Stimulated activated naive CD8-positive, alpha-beta T cell treated with anti-CD3 and anti-CD28 coated beads, Interleukin-15, amount 100 ng/mL, for 72 hours (primary cell): ENCODE data around the gene PARD6B.
"Not testable (repeated sequence)": the region's sequence is repeated elsewhere in the genome, so short reads cannot be mapped to it uniquely, and the experiment has no call there.

ENCODE experiments used
- ATAC-seq: fragments of 150-1000 bp; cut with Tn5 transposase; 2 replicates; pipeline ENCODE4 v1.10.0; 2021; ENCODE audit warnings: mild to moderate bottlenecking, moderate library complexity
- DNase-seq, 2 donors: peaks; one replicate each; pipeline ENCODE4 v3.0.0; 2021 to 2022
- H3K27ac Mint-ChIP-seq, 2 donors: one replicate each; pipeline ENCODE4 v1.8.0; 2022; ENCODE audit warnings: mild to moderate bottlenecking in 2 of 2, mixed read lengths in 2 of 2, moderate library complexity in 2 of 2
- H3K27me3 Mint-ChIP-seq: one replicate; pipeline ENCODE4 v1.8.0; 2022; ENCODE audit warnings: mixed read lengths
- H3K4me1 Mint-ChIP-seq: one replicate; pipeline ENCODE4 v1.8.0; 2022; ENCODE audit warnings: mild to moderate bottlenecking, mixed read lengths
- H3K4me3 Mint-ChIP-seq, 2 donors: one replicate each; pipeline ENCODE4 v1.8.0; 2022; ENCODE audit warnings: mild to moderate bottlenecking in 2 of 2, mixed read lengths in 2 of 2, moderate library complexity in 1 of 2
- H3K9me3 Mint-ChIP-seq, 2 donors: one replicate each; pipeline ENCODE4 v1.8.0; 2022; ENCODE audit warnings: mixed read lengths in 2 of 2

PARD6B gene

GRCh38 chr20:50714426-50714825 lies 17.0 kb upstream of the PARD6B start:
- not testable (repeated sequence) for H3K4me3 Mint-ChIP-seq, DNase-seq, H3K4me1 Mint-ChIP-seq, ATAC-seq, H3K9me3 Mint-ChIP-seq
- Mint-ChIP-seq H3K27me3 (peaks cover 22% of the 10 kb centered on the region), H3K27ac (peak overlapping the region in 1 of 2 donors; percentile 9)

GRCh38 chr20:50715694-50716093 lies 15.7 kb upstream of the PARD6B start:
- Mint-ChIP-seq H3K4me3 (no peak overlapping the region), H3K9me3 (no peaks in the 10 kb centered on the region), H3K4me1 (no peaks in the 10 kb centered on the region), H3K27me3 (peaks cover 21% of the 10 kb centered on the region), H3K27ac (no peak overlapping the region)
- ATAC-seq (no peak), DNase-seq (no peak)

GRCh38 chr20:50716518-50716917 lies 14.9 kb upstream of the PARD6B start:
- no peaks in the 10 kb centered on the region for H3K4me1 Mint-ChIP-seq
- peaks cover 14% of the 10 kb centered on the region for H3K27me3 Mint-ChIP-seq
- H3K9me3 Mint-ChIP-seq, result no peaks in the 10 kb centered on the region
- ATAC-seq (no peak), DNase-seq (no peak)
- H3K27ac Mint-ChIP-seq, result no peak overlapping the region
- no peak overlapping the region for H3K4me3 Mint-ChIP-seq

- ATAC-seq, result no peak
- DNase-seq, result no peak
- Mint-ChIP-seq H3K9me3 (no peaks in the 10 kb centered on the region), H3K27ac (no peak overlapping the region), H3K4me1 (no peaks in the 10 kb centered on the region), H3K27me3 (peaks cover 9% of the 10 kb centered on the region), H3K4me3 (no peak overlapping the region)
Measured at GRCh38 chr20:50717312-50717711, 14.1 kb upstream of the PARD6B start.

- Mint-ChIP-seq H3K27ac (no peak overlapping the region), H3K4me1 (no peaks in the 10 kb centered on the region), H3K4me3 (no peak overlapping the region), H3K9me3 (no peaks in the 10 kb centered on the region), H3K27me3 (peaks cover under 1% of the 10 kb centered on the region)
- DNase-seq (no peak), ATAC-seq (no peak)
Measured at GRCh38 chr20:50717974-50718761, 13.2 kb upstream of the PARD6B start.

- Mint-ChIP-seq H3K27me3 (no peaks in the 10 kb centered on the region), H3K4me3 (no peak overlapping the region), H3K9me3 (no peaks in the 10 kb centered on the region), H3K4me1 (no peaks in the 10 kb centered on the region), H3K27ac (no peak overlapping the region)
- DNase-seq (no peak), ATAC-seq (no peak)
Measured at GRCh38 chr20:50719328-50719727, 12.1 kb upstream of the PARD6B start.

- ATAC-seq, result no peak
- Mint-ChIP-seq H3K9me3 (no peaks in the 10 kb centered on the region), H3K4me1 (no peaks in the 10 kb centered on the region), H3K27ac (no peak overlapping the region), H3K4me3 (no peak overlapping the region), H3K27me3 (no peaks in the 10 kb centered on the region)
- no peak for DNase-seq
Measured at GRCh38 chr20:50720026-50720425, 11.4 kb upstream of the PARD6B start.

- Mint-ChIP-seq H3K27ac (no peak overlapping the region), H3K4me1 (no peaks in the 10 kb centered on the region), H3K9me3 (no peaks in the 10 kb centered on the region), H3K4me3 (no peak overlapping the region), H3K27me3 (no peaks in the 10 kb centered on the region)
- ATAC-seq (no peak), DNase-seq (no peak)
Measured at GRCh38 chr20:50720582-50720981, 10.8 kb upstream of the PARD6B start.

- no peak overlapping the region for H3K27ac Mint-ChIP-seq
- no peaks in the 10 kb centered on the region for H3K9me3 Mint-ChIP-seq
- DNase-seq (no peak), ATAC-seq (no peak)
- no peaks in the 10 kb centered on the region for H3K4me1 Mint-ChIP-seq
- no peaks in the 10 kb centered on the region for H3K27me3 Mint-ChIP-seq
- H3K4me3 Mint-ChIP-seq, result no peak overlapping the region
Measured at GRCh38 chr20:50721881-50722281, 9.5 kb upstream of the PARD6B start.

GRCh38 chr20:50722424-50723155 lies 8.8 kb upstream of the PARD6B start:
- no peaks in the 10 kb centered on the region for H3K9me3 Mint-ChIP-seq
- no peaks in the 10 kb centered on the region for H3K27me3 Mint-ChIP-seq
- no peak overlapping the region for H3K4me3 Mint-ChIP-seq
- ATAC-seq (no peak), DNase-seq (no peak)
- no peaks in the 10 kb centered on the region for H3K4me1 Mint-ChIP-seq
- no peak overlapping the region for H3K27ac Mint-ChIP-seq

GRCh38 chr20:50723672-50724071 lies 7.7 kb upstream of the PARD6B start:
- H3K4me1 Mint-ChIP-seq, result no peaks in the 10 kb centered on the region
- no peaks in the 10 kb centered on the region for H3K27me3 Mint-ChIP-seq
- ATAC-seq (no peak), DNase-seq (no peak)
- no peaks in the 10 kb centered on the region for H3K9me3 Mint-ChIP-seq
- no peak overlapping the region for H3K4me3 Mint-ChIP-seq
- no peak overlapping the region for H3K27ac Mint-ChIP-seq

- Mint-ChIP-seq H3K4me3 (no peak overlapping the region), H3K4me1 (no peaks in the 10 kb centered on the region), H3K9me3 (no peaks in the 10 kb centered on the region), H3K27ac (no peak overlapping the region), H3K27me3 (no peaks in the 10 kb centered on the region)
- DNase-seq (no peak), ATAC-seq (no peak)
Measured at GRCh38 chr20:50724112-50724725, 7.2 kb upstream of the PARD6B start.

GRCh38 chr20:50724851-50725723 lies 6.3 kb upstream of the PARD6B start:
- no peaks in the 10 kb centered on the region for H3K9me3 Mint-ChIP-seq
- ATAC-seq, result peak; percentile 91

GRCh38 chr20:50725724-50726005 lies 5.7 kb upstream of the PARD6B start:
- H3K4me1 Mint-ChIP-seq, result peaks cover 8% of the 10 kb centered on the region
- ATAC-seq (no peak), DNase-seq (no peak)
- H3K4me3 Mint-ChIP-seq, result no peak overlapping the region
- no peak overlapping the region for H3K27ac Mint-ChIP-seq
- no peaks in the 10 kb centered on the region for H3K9me3 Mint-ChIP-seq
- no peaks in the 10 kb centered on the region for H3K27me3 Mint-ChIP-seq

More at GRCh38 chr20:50724851-50725723, 6.3 kb upstream of the PARD6B start:
- peak; percentile 48 to 52 for DNase-seq
- peaks cover 2% of the 10 kb centered on the region for H3K4me1 Mint-ChIP-seq
- no peak overlapping the region for H3K4me3 Mint-ChIP-seq
- H3K27me3 Mint-ChIP-seq, result no peaks in the 10 kb centered on the region
- no peak overlapping the region for H3K27ac Mint-ChIP-seq

- no peak for ATAC-seq
- Mint-ChIP-seq H3K9me3 (no peaks in the 10 kb centered on the region), H3K4me3 (no peak overlapping the region), H3K27ac (no peak overlapping the region), H3K27me3 (no peaks in the 10 kb centered on the region), H3K4me1 (peaks cover 8% of the 10 kb centered on the region)
- no peak for DNase-seq
Measured at GRCh38 chr20:50726955-50727791, 4.2 kb upstream of the PARD6B start.
